GM21576 (cell line): ENCODE data around the gene IFT27.
"Not testable (repeated sequence)": the region's sequence is repeated elsewhere in the genome, so short reads cannot be mapped to it uniquely, and the experiment has no call there.

Experiments
- ATAC-seq: cut with Tn5 transposase; IDR thresholded peaks from one replicate; pipeline ENCODE4 v1.9.1; 2021; ENCODE audit warnings: mild to moderate bottlenecking, moderate library complexity; ENCODE audit not compliant: unreplicated experiment

IFT27 gene

GRCh38 chr22:36765943-36766450 is 9.9 kb downstream of the IFT27 start:
- ATAC-seq, result no peak

GRCh38 chr22:36765131-36765942 is 10.6 kb downstream of the IFT27 start:
- ATAC-seq, result no peak

- no peak for ATAC-seq
Observed at GRCh38 chr22:36764641-36765040, 11.3 kb downstream of the IFT27 start.

DNA sequence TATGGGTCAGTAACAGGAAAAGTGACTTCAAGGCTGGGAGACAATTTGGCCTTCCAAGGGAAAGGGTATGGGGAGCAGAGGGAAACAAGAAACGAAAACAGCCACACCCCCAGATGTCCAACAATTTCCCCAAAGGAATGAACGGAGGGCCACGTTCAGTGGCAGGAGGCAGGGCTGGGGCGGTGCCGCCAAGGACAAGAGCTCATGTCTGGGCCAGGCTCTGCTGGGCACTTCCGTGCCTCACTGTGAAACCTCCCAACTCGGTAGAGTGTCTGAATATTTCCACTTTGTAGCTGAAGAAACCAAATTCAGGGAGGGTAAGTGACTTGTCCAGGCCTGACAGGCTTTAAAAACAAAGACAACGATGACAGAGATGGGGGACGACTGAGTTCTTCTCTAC is 11.9 kb downstream of the IFT27 start:
- no peak for ATAC-seq

DNA sequence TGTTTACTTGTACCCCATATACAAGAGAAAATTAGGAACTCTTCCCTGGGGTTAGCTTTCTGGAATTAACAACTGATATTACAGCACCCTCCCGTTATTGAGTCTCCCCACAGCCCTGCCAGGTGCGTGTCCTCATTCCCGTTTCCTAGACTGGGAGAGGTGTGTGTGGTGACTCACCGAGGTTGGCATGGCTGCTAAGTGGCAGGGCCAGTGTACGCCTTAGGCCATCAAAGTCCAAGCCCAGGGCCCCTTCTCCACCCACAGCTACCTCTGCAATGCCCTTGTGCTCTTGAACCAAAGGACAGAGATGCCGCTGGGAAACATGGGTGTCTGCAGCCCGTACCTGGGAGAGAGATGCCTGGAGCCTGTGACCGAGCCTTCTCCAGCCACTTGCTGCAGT is 12.3 kb downstream of the IFT27 start:
- no peak for ATAC-seq

DNA sequence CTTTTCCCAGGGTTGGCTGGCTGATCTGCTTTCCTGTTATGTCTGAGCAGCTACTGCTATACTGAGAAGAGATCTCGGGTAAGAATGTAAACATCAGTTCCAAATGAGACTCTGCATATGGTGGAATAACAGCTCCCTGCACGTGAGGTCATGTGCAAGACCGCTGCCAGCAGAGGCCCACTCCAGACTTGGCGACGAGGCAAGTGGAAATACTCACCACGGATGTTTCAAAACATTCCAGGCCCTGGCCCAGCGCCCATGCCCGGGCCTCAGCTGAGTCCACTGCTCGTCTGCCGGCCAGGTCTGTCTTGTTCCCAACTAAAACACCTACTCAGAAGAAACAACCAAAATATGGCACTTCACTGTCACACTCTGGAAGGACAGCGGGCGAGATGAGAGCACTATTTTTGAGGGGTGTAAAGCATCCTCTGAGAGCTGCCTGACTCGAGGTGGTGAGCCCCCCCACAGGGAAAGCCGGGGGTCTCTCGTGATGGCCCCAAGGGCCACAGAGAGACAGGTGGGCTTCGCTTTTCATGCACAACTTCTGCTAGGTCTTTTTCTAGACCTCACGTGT is 13.1 kb downstream of the IFT27 start:
- no peak for ATAC-seq

DNA sequence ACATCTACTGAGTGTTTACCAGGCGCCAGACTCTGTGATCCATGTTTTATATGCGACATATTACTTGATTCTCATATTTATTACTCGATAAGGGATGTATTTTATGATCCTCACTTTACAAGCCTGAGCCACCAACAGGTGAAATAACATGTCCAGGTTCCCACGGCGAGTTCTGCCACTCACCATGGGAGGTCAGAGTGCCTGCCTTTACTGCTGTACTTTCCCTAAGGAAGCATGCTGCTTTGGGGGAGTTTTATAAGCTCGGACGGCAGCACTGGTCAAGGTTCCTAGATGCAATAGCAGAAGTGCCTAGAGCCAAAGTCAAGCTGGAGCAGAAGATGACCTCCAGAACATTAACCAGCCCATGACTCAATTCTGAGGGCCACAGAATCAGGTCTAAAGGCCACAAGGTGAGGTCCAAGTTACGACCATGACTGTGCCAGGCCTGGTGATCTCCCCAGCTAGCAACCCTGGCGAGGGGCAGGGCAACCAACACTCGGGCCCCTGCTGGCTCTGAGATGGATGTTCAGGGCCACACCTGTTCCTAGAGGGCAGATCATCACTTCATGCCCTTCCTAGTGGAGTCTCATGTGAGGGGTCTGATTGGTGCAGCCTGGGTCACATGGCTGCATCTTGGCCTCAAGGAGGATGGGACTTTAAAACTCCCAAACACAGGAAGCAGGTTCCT is 14.2 kb downstream of the IFT27 start:
- no peak for ATAC-seq

DNA sequence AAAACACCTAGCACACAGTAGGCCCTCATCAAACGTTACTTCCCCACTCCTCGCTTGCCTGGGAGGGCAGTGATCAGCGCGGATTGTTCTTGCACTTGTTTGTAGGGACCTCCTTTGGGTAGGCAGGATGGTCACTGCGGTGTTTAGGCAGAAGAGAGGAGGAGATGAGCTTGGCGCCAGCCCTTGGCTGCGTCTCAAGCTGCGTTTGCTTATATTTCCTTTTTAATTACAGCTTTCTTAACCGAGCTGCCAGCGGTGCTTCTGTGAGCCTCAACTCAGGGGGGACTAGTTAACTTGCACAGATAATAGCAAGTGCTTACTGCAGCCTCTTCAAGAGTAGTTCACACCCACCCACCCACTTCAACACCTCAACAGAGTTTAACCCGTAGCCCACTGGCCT is 15.1 kb downstream of the IFT27 start:
- ATAC-seq, result no peak

- no peak for ATAC-seq
Observed at GRCh38 chr22:36759481-36760159, 16.3 kb downstream of the IFT27 start.

GRCh38 chr22:36758792-36759271 is 17.1 kb downstream of the IFT27 start:
- ATAC-seq, result no peak

GRCh38 chr22:36757668-36758211 is 18.2 kb downstream of the IFT27 start:
- no peak for ATAC-seq

DNA sequence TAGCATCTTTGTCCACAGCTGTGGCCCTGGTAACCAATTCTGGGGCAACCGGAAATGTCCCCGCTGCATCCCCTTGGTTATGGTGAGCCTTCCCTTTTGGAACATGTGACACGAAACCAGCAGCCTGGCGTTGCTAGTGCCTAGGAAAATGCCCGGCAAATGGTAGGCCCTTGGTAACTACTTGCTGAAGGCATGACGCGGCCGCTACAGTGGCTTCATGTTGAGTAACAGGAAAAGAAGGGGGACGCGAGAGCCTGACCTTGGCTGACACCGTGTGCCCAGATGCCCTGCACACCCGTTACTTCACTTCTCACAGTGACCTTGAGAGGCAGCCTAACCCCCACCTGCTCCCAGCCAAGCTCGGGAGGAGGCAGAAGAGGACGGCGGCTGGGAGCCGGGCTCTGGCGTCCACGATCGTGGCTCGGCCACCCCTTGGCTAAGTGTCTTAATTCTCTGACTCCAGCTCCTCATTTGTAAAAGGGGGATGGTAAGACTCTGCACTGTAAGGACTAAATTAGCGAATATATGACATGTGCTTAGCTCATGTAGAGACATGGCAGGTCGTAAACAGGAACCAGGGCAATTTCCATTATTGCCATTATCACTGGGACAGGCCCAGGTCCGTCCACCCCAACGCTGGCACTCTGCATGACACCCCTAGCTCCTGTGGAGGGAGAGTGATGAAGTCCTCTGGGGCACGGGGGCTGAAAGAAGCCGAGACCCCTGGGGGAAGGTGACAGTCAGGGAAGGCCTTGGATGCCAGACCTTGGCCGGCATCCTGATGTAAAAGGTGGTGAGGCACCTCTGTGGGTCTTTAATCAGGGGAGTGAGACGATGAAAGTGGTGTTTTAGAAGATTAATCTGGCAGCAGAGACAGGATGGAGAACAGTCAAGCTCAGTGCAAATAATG is 18.9 kb downstream of the IFT27 start:
- ATAC-seq, result no peak

DNA sequence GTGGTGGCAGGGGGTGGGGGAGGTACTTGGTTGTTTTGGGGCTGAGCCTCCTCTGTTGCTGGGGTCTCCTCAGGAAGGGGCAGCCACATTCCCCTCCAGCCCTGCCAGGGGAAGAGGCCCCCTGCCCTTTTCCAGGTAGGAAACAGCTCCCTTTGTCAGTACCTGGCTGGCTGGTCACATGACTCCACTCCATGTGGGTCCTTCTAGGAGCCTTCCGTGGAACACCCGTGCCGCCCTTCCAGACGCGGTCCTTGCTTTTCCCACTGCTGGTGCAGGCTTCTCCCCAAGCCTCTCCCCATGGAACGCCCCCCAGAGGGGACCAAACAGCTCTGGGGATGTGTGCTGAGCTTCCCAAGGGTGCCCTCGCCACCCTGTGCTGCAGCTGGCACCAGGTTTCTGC is 19.9 kb downstream of the IFT27 start:
- ATAC-seq, result no peak

DNA sequence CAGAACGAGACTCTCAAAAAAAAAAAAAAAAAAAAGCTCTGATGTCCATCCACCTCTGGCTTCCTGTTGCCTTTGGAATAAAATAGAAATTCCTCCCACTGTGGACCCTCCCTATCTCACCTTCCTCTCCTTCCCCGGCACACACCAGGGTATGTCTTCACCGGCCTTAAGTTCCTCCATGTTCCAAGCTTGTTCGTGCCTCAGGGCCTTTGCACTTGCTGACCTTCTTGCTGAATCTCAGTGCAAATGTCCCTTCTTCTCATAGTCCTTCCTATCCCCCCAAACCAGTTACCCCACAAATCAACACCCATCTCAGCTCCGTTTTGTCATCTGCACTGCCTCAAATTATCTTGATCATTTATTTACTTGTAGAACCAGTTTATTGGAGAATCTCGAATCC is 20.6 kb downstream of the IFT27 start:
- ATAC-seq, result no peak

GRCh38 chr22:36754881-36755280 is 21.0 kb downstream of the IFT27 start:
- not testable (repeated sequence) for ATAC-seq

- no peak for ATAC-seq
Observed at GRCh38 chr22:36753916-36754315, 22.0 kb downstream of the IFT27 start.

- no peak for ATAC-seq
Observed at GRCh38 chr22:36753120-36753802, 22.7 kb downstream of the IFT27 start.

- no peak for ATAC-seq
Observed at GRCh38 chr22:36746375-36746970, 29.4 kb downstream of the IFT27 start.
